BJ (cell line): ENCODE results near the gene OR2V2. TPM values are rescaled to one million over a fixed set of nuclear protein-coding genes. Genes with fewer than 3 reads are reported as not detected.
"Not testable (repeated sequence)": the region's sequence is repeated elsewhere in the genome, so short reads cannot be mapped to it uniquely, and the experiment has no call there.

Experiments used
- CTCF ChIA-PET: fragments of 350-600 bp; formaldehyde crosslinking; extraction: SDS; loops from one replicate; lab custom pipeline; 2021; ENCODE audit warnings: antibody characterized with exemption, inconsistent platforms; lab: Yijun Ruan, JAX
- POLR2A ChIA-PET: fragments of 300-600 bp; sonication (Branson Sonifier 250); formaldehyde crosslinking; extraction: SDS; loops from one replicate; lab custom pipeline; 2021; ENCODE audit warnings: antibody characterized with exemption; lab: Charles Lee
- DNase-seq: peaks from one replicate; pipeline ENCODE4 v3.0.0-alpha.2; 2011; ENCODE audit warnings: low read depth
- H3K27me3 ChIP-seq: 2 replicates; pipeline ENCODE4 v1.6.0; 2011; ENCODE audit warnings: low read length; ENCODE audit not compliant: control insufficient read depth, insufficient read depth
- H3K36me3 ChIP-seq: 2 replicates; pipeline ENCODE4 v1.5.1; 2011; ENCODE audit warnings: low read length; ENCODE audit not compliant: control insufficient read depth, insufficient read depth
- H3K4me3 ChIP-seq: 2 replicates; pipeline ENCODE4 v1.5.1; 2011; ENCODE audit warnings: low read depth, mild to moderate bottlenecking, control low read depth, low read length
- CTCF ChIP-seq: IDR thresholded peaks from 2 replicates; pipeline ENCODE4 v1.5.1; 2011; ENCODE audit warnings: low read depth, mild to moderate bottlenecking, control low read depth, inconsistent platforms, low read length, moderate library complexity; ENCODE audit not compliant: insufficient read depth
- polyA plus RNA-seq: library from polyadenylated mRNA; depleted of rRNA; stranded (reverse); fragments of >200 nt; gene quantifications from 2 replicates; pipeline ENCODE4 v1.2.3, GENCODE V29; 2011

The OR2V2 gene
- polyA plus RNA-seq, 1 experiment: not detected

- no peak for DNase-seq
- no peak for TF ChIP-seq CTCF
- ChIA-PET POLR2A (no interaction called here), CTCF (no interaction called here)
- H3K27me3 ChIP-seq: peaks cover 5% of the 10 kb centered on the region; the same call in 1 of the 2 replicates
- no peak overlapping the region for H3K4me3 ChIP-seq
- H3K36me3 ChIP-seq: no peaks in the 10 kb centered on the region
Observed at GRCh38 chr5:181124526-181124925, 22.9 kb upstream of the OR2V2 start.

GRCh38 chr5:181126841-181127240, 20.5 kb upstream of the OR2V2 start:
- ChIA-PET POLR2A (no interaction called here), CTCF (no interaction called here)
- Histone ChIP-seq H3K36me3 (no peaks in the 10 kb centered on the region), H3K27me3 (peaks cover 6% of the 10 kb centered on the region), H3K4me3 (no peak overlapping the region)
- no peak for DNase-seq
- TF ChIP-seq CTCF: no peak

- Histone ChIP-seq H3K36me3 (no peaks in the 10 kb centered on the region), H3K27me3 (peaks cover 6% of the 10 kb centered on the region), H3K4me3 (no peak overlapping the region)
- POLR2A ChIA-PET: no interaction called here
- CTCF ChIA-PET: no interaction called here
- no peak for DNase-seq
- no peak for TF ChIP-seq CTCF
Observed at GRCh38 chr5:181127456-181127855, 19.9 kb upstream of the OR2V2 start.

- CTCF ChIA-PET: no interaction called here
- POLR2A ChIA-PET: no interaction called here
- H3K4me3 ChIP-seq: no peak overlapping the region
- TF ChIP-seq CTCF: no peak
- DNase-seq: no peak
- H3K27me3 ChIP-seq: peaks cover 6% of the 10 kb centered on the region
- no peaks in the 10 kb centered on the region for H3K36me3 ChIP-seq
Observed at GRCh38 chr5:181127907-181128626, 19.3 kb upstream of the OR2V2 start.

GRCh38 chr5:181129601-181130000, 17.8 kb upstream of the OR2V2 start:
- Histone ChIP-seq H3K27me3 (peaks cover 6% of the 10 kb centered on the region), H3K4me3 (no peak overlapping the region), H3K36me3 (no peaks in the 10 kb centered on the region)
- CTCF ChIA-PET: no interaction called here
- no peak for TF ChIP-seq CTCF
- POLR2A ChIA-PET: no interaction called here
- no peak for DNase-seq

GRCh38 chr5:181130081-181130480, 17.3 kb upstream of the OR2V2 start:
- H3K27me3 ChIP-seq, H3K36me3 ChIP-seq, H3K4me3 ChIP-seq, DNase-seq, CTCF ChIA-PET, POLR2A ChIA-PET: not testable (repeated sequence)
